ENCODE results near the gene SHH.
"Not testable (repeated sequence)": the region's sequence is repeated elsewhere in the genome, so short reads cannot be mapped to it uniquely, and the experiment has no call there.

SHH gene

GRCh38 chr7:155842496-155843265 lies 30.4 kb upstream of the SHH start:
- no peak for DNase-seq

- DNase-seq = no peak
Measured at GRCh38 chr7:155840909-155841308, 28.6 kb upstream of the SHH start.

- no peak for DNase-seq
Measured at GRCh38 chr7:155840262-155840885, 28.1 kb upstream of the SHH start.

- DNase-seq = no peak
Measured at GRCh38 chr7:155839461-155839860, 27.2 kb upstream of the SHH start.

- not testable (repeated sequence) for DNase-seq
Measured at GRCh38 chr7:155838312-155838711, 26.0 kb upstream of the SHH start.

GRCh38 chr7:155837126-155837479 lies 24.8 kb upstream of the SHH start:
- no peak for DNase-seq

GRCh38 chr7:155836216-155837125 lies 24.2 kb upstream of the SHH start:
- DNase-seq = no peak

- DNase-seq = no peak
Measured at GRCh38 chr7:155835446-155836215, 23.4 kb upstream of the SHH start.

- DNase-seq = no peak
Measured at GRCh38 chr7:155834486-155835048, 22.3 kb upstream of the SHH start.

- DNase-seq = no peak
Measured at GRCh38 chr7:155833651-155834050, 21.4 kb upstream of the SHH start.

- DNase-seq = no peak
Measured at GRCh38 chr7:155832581-155832981, 20.3 kb upstream of the SHH start.

GRCh38 chr7:155831807-155832524 lies 19.7 kb upstream of the SHH start:
- no peak for DNase-seq

GRCh38 chr7:155830961-155831806 lies 18.9 kb upstream of the SHH start:
- DNase-seq = no peak

GRCh38 chr7:155829796-155830470 lies 17.7 kb upstream of the SHH start:
- DNase-seq = no peak

- DNase-seq = no peak
Measured at GRCh38 chr7:155825336-155825735, 13.1 kb upstream of the SHH start.

- DNase-seq = no peak
Measured at GRCh38 chr7:155824227-155824886, 12.1 kb upstream of the SHH start.

- no peak for DNase-seq
Measured at GRCh38 chr7:155821851-155822250, 9.6 kb upstream of the SHH start.

- DNase-seq = no peak
Measured at GRCh38 chr7:155820788-155821187, 8.5 kb upstream of the SHH start.

GRCh38 chr7:155820246-155820645 lies 8.0 kb upstream of the SHH start:
- no peak for DNase-seq

- no peak for DNase-seq
Measured at GRCh38 chr7:155819186-155819585, 6.9 kb upstream of the SHH start.
